DMS153 (cell line): ENCODE data around the gene PTPRO.
A peak's percentile ranks its signal among the peaks of the same experiment; 100 is the strongest.

Experiments
- DNase-seq: peaks from one replicate; lab custom pipeline; 2025; lab: John Stamatoyannopoulos, UW

PTPRO gene

DNA sequence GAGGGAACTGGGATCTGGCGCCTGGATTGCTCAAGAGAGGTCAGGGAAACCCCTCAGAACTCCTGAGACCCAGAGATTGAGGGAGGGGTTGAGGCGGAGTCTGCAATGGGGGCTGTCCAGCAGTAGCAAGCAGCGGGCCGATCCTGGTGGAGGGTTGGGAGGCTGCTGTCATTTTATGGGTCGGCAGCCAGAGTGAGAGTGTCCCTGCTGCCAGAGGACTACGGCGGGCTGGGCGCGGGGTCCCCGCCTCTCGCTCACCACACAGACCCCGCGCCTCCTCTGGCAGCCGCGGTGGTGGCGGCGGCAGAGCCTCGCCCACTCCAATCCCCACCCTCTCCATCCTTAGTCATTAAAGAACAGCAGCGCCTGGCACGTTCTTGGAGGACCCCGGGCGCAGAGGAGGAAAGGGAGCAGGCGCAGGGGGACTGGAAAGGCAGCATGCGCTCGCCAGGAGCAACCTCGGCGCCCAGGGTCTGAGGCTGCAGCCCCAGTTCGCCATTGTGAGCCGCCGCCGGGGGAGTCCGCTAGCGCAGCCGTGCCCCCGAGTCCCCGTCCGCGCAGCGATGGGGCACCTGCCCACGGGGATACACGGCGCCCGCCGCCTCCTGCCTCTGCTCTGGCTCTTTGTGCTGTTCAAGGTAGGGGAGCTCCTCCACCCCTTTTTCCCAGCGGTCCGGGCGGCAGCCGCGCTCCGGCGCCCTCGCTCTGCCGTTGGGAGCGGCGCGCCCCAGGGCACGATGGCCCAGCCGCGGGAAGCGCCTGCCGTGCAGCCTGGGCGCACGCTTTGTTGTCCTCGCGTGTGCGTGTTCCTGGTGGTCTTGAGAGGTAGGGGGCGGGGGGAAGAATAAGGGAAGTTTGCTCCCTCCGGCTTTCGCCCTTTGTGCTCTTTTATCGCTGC lies at the start of gene PTPRO:
TSS of gene PTPRO (plus strand) at position 345 of the 898 bp plus-strand sequence.
- DNase-seq = peak; percentile 3

DNA sequence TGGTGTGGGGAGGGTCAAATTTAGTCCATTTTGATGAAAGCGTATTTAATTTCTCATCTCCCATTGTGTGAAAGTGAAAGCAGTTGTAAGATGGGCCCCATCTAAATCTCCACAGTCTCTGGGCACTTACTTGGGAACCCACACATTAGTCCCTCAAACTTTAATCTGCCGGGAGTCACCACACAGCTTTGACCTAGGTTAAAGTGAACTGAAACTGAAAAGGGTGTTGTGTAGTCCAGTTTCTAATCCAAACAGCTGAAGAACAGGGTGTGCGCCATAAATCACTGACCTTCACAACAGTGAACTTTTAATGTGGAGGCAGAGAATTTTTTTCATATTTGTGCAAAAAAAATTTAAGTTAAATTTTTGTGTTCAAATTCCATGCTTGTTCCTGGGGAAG lies 48.4 kb upstream of the PTPRO start:
- DNase-seq = no peak

DNA sequence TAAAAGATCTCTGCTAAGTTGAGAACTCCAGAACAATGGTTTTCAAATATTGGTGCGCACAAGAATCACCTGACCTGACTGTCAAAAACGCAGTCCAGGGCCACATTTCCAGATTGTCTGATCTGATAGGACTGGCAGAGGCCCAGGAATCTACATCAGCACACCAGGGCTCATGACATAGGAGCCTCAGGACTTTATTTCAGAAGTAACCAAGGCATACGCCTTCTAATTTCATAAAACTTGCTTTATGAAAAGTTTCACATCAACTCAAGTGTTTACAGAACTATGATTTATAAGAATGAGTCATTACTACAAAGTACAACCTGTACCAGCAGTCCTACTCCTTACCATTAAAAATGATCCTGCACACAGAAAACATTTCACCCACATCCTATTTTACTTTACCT lies 47.7 kb upstream of the PTPRO start:
- no peak for DNase-seq

DNA sequence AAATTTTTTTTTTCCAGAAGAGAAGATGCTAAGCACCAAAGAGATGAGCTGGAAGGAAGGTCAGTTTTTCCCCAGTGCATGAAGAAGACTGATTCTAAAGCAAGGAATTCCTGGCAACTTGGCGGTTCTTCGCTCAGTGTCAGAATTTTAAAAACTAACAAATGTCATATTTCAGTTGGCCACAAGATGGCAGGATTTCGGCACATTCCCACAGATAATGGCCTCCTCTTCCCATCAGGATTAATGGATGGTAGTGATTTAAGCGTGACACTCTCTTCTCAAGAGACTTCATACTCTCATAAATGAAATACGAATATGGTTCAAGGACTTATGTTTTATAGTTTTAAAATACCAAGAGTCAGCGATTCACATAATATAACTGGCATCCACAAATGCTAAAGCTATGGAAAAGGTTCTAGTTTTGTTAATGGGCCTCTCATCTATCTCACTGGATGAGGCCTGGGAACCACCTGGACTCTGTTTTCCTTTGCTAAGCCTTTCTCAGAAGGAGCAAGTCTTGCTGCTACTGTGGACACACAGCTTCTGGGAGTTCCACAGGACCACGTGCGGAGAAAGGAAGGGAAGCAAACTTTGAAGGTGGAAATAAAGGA lies 46.1 kb upstream of the PTPRO start:
- peak; percentile 2 for DNase-seq

DNA sequence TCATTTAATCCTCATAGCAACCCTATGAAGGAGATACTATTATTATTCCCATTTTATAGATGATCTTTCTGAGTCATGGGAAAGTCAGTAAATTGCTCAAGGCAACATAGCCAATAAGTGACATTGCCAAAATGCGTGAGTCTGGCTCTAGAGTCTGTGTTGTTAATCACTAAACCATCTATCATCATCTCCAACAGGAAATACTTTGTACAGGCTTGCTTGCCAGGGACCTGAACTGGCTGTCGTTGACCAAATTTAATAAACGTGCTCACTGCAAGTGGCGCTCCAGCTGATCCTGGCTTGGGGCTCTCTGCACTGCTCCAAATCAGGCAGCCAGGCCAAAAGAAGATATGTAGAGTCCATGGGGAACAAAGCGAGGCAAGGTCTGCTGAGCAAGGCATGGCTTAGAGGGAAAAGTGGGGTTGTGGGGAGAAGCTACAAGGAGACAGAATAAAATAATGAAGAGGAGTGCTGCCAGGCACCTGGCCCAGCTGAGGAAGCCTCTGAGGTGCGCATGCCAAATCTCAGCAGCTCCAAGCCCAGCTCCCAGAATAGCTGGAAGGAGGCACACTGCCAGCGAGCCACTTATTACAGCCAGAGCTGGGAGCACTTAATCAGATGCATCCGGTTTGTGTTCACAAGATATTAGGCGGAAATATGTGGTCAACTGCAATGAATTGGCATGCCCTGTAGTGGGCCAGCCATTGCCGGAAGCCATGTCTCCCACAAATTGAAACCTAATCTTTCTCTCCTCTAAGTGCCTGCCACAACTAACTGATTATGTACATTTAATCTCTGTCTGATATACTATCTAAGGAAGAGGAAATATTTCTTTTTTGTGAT lies 43.3 kb upstream of the PTPRO start:
- DNase-seq = peak; percentile 91

DNA sequence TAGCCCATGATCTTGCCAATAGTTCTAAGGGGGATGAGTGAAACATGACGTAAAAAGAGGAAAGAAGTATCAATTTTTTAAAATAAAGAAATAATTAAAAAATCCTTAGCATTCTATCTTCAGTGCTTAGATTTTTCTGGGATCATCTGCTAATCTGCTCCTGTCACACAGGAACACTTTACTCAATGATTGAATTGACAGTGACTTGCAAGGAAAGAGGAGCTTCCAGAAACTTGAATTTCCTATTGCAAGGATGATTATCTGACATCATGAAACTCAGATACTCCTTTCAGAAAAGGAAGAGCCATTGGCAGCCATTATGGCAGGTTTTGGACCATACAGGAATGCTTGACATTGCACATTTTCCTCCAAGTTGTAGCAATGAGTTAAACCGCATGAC lies 41.4 kb upstream of the PTPRO start:
- DNase-seq = no peak

DNA sequence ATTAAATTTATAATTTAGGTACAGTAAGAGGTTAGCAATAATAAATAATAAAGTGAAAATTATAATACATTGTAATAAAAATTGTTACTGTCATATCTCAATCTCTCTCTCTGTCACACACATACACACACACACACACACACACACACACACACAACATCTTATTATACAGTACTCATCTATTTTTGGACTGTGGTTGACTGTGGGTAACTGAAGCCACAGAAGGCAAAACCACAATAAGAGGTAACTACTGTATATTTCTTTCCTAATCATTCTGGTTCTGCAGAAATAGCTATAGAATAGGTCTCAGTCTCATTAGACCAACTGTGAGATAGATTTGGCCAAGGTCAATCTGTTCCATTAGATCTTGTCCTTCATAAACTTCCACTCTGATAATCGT lies 33.1 kb upstream of the PTPRO start:
- no peak for DNase-seq

DNA sequence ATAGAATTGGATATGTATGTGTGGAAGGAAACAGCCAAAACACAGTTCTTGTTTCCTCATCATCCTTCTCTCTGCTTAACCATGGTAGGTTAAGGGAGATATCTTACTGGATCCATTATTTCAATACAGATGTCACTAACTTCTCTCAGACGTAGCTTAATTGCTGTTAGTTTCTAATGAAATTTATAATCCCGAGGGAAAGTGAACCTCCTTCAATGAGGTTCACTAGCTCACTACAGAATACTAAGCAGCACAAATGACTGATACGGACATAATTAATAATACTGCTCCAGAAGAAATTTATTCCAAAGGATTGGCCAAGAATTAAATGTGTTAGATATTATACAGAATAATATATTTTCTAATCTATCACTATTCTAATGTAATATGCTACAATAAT lies 28.6 kb upstream of the PTPRO start:
- DNase-seq = no peak

DNA sequence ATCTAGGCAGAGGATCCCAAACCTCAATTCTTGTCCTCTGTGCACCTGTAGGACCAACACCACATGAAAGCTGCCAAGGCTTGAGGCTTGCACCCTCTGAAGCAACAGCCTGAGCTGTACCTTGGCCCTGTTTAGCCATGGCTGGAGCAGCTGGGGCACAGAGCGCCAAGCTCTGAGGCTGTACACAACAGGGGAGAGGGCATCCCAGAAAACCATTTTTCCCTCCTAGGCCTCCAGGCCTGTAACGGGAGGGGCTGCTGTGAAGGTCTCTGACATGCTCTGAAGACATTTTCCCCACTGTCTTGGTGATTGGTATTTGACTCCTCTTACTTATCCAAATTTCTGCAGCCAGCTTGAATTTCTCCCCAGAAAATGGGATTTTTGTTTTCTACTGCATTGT lies 22.4 kb upstream of the PTPRO start:
- DNase-seq = no peak

DNA sequence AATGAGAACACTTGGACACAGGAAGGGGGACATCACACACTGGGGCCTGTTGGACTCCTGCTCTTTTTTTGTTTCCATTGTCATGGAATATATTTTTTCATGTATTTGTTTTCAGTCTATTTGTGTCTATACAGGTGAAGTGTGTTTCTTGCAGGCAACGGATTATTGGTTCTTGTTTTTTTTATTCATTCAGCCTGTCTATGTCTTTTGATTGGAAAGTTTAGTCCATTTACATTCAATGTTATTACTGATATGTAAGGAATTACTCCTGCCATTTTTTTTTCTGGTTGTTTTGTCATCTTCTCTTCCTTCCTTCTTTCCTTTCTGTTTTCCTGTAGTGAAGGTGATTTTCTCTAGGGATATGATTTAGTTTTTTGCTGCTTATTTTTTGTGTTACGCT lies 18.0 kb upstream of the PTPRO start:
- DNase-seq = no peak

DNA sequence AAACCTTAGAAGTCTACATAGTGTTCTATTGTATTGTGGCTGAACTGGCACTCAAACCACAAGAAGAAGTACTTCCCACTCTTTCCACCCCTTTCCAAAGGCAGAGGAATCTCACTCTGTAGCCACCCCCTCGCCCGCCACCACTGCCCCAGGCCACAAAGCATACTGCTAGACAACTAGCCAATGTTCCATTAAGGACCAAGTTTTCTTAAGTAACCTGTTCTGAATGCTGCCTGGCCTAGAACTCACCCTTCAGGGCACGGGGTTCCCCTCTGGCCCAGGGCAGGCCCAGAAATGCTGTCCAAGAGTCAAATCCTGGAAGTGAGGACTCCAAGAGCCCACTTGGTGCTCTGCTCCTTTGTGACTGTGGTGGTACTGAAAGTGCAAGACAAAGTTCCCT lies 15.7 kb upstream of the PTPRO start:
- no peak for DNase-seq

DNA sequence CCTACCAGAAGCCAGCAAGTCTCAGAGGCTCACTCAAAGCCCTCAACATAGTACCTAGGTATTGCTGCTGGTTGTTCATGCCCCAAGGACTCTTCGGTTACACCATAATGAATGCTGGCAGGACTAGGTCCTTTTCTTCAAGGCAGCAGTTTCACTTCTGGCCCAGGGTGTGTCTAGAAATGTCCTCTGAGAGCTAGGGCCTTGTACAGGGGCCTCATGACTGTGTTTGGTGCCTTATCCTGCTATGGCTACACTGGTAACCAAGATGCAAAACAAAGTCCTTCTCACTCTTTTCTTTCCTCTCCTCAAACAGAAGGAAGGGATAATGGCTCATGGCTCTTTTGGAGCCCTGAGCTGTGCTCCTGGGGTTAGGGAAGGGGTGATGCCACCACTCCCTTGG lies 15.2 kb upstream of the PTPRO start:
- DNase-seq = no peak

DNA sequence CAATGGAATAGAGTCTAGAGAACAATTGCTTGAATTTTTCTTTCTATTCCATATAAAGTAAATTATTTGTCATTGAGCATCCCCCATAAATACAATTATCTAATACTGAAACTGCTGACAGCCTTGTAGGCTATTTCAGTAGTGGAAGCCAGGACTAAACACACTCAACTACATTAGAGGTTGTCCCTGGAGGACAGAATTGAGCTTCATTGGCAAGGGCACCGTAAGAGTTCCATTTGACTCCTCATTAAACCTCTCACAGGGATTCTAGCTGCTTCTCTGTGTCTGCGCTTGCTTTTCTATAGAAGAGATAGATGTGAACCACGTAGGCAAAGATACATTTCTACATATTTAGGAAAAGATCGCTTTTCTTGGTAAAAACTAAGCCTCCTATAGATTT lies 3.5 kb upstream of the PTPRO start:
- DNase-seq = no peak

DNA sequence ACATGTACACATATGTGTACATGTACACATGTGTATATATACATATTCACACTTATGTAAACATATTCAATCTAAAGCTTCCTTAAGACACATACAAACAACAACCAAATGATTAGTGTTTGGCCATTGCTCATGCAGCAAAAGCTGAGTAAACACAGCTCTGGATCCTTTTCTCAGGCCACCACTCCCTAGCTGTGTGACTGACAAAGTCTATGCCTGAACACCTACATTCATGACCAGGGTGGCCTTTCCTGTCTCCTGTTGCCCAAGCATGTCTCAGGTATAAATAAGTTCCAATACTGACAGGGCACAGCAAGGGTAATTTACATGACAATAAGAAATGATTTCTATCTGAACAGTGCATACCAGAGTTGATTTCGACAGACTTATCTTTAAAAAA lies 1.4 kb upstream of the PTPRO start:
- no peak for DNase-seq

DNA sequence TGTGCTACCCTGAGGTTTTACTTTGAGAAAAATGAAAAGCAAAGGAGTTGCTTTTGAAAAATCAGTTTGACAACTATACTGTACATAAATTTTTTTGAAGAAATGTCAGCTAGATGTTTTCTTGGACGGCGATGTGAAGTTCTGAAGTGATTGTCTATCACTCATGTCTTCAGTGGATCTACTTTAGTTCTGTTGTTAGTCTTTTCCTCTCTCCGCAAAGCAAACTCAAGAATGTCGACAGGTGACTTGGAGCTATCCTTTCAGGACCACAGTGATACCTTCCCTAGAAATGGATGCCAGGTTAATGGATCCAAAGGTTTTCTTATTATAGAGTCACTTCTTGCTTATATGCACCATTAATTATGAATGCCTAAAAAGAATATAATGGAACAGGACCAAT lies 1.2 kb downstream of the PTPRO start:
- no peak for DNase-seq

DNA sequence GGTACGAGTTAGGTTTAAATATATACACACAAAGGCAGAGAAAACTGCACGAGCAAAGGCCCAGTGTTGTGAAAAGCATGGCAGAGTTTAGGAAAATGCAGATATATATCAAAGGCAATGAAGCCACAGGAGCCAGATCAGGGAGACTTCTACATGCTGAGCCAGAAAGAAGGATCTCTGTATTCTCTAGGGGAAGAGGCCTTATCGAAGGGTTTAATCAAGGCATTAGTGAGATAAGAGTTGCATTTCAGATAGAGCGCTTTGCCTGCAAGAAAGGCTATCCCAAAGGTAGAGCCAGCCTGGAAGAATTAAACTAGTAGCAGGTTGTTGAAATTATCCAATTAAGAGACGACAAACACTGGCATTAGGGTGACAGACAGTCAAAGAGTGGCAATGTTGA lies 7.6 kb downstream of the PTPRO start:
- no peak for DNase-seq

DNA sequence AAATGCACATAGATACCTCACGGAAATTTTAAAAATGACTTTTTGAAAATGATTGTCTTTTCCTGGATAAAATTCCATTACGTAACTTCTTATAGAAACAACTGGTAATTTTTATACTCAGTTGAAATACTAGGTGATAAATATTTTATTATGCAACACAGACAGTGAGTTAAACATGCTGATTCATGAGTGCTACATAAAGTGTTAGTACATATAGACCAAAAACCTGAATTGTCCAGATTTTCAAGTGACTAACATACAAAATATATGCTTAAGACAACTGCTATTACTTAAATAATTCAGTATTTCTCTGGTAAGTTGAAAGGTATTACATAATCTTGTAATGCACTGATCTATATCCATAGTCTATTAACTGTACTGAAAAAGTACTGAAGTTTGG lies 11.9 kb downstream of the PTPRO start:
- DNase-seq = no peak

DNA sequence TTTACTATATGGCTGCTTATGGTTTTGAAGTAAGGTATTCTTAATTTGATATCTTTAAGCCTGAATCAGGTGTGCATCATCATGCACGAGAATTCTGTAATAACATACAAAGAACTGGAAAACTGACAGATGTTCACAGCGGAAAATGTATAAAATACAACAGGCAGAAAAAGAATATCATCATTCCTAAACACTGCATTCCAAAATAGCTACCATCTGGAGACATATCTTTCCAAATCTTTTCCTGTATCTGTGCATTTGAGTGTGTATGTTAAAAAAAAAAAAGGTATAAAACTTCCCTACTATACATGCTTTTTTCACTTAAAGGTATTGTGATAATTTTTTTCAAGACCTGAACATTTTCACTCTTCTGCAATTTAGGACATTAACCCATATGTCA lies 13.7 kb downstream of the PTPRO start:
- DNase-seq = no peak

DNA sequence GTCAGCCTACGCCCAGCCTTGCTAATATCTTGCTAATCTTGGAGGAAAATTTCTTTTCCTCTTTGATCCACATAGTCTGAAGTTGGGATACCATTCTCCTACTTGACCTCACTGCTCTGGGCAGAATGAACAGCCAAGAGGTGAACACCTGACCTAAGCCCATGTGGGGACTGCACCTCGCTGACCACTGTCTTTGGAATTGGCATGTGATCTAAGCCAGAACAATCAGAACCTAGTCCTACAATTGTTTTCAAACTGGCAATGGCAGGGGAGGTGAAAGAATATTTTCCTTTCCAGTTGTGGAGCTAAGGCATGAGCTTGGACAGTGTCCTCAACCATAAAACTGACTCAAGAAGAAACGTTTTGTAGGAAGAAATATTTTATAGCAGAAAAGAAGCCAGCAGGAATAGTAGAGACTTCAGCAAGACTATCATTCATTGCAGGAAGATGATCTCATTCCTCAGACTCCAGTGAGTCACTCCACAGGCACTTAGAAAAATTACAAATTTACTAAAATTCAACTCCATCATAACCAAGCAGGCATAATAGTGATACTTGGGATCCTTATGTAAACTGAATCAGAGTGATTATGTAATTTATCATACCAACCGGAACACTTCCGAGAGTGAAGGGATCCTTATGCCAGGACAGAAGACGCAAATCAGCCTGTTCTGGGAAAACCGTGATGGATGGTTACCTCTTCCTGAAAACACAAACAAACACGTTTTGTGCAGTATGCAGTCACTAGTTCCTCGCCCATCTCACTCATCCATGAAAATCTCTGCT lies 14.7 kb downstream of the PTPRO start:
- DNase-seq = no peak

DNA sequence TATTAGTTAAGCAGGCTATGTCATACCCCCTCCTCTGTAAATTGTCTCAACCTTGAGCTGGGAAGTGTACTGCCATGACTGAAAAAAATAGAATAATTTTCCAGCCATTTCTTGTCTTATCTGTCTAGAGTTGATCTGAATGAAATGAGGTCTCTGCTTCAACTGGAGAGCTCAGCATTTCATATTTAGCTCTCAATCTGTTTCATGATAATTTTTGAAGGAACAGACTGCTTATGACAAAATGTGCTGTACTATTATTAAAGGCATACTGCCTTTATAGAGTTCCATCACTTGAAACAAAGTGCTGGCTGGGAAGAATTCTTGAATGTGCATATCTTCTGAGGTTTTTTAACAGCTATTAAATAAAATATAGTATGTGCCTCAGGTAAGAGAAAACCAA lies 19.1 kb downstream of the PTPRO start:
- no peak for DNase-seq

DNA sequence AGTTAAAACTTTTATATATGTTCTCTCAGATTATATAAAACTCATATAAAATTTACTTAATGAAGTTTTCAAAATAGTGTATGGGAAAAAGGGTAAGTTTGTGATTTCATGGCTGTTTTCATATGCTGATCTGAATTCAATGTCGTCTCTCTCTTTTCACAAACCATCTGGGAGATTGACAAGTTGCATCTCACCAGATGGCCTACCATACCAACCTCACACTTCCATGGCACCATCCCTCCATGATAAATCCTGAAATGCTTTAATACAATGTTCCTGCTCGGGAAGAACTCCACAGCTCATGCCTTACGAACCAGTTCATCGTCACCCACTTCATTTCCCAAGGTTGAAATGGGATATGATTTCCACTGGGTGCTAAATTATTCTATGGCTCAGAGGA lies 22.3 kb downstream of the PTPRO start:
- DNase-seq = no peak

DNA sequence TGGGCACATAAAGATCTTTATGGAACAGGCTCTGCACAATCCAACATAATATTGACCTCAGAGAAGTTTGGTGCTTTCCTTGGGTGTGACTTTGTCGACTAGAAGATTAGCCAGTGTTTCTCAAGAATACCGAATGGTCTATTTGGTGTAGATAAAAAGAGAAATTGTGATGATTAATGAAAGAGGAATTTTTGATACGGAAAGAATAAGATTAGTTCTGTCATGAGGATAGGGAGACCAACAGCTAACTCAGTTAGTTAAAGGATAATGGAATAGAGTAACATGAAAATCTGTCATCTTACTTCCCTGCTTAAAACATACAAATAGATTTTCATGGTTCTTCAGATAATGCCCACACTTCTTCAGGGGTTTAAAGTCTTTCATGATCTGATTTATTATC lies 24.2 kb downstream of the PTPRO start:
- no peak for DNase-seq
